NCI-H1694 treated with DMSO at 0.1 percent for 48 hours (cell line): ENCODE results near the gene DPYD.
"Not testable (repeated sequence)": the region's sequence is repeated elsewhere in the genome, so short reads cannot be mapped to it uniquely, and the experiment has no call there.

Experiments
- DNase-seq: peaks from one replicate; lab custom pipeline; 2025; lab: John Stamatoyannopoulos, UW

Gene DPYD

DNA sequence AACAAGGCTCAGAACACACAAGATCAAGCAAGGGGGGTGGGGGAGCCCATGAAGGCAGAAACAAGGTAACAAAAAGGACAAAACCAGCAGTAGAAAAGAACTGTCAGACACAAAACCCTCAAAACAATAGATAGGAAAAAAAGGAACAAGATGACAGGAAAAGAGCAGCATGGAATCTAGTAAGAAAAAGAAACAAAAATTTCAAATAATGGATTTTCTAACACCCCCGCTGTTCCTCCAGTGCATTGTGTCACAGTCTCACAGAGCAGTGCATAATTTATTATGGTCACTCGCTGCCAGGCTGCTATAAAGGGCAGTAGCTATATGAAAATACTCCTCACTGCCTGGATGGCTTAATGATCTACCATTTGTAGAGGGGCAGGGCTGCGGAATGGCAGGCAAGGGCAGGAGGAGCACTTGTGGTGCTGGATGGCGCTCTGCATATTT is 567.9 kb downstream of the DPYD start:
- DNase-seq, result no peak

DNA sequence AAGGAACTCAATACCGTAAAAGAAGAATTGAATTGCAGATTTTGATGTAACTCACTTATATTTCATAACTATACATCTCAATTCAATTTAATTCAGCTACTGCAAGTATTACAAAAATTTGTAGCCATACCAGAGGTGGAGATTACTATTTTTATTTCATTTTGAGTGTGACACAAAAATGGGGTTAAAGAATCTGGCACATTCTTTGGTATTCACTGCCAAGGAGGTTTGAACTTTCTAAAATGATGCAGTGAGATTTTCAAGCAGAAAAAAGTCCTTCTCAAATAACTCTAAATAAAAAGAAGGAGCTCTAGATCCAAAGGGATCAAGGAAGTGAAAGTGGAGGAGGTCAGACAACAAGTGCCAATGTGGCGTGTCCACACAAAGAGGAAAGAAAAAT is 569.0 kb downstream of the DPYD start:
- no peak for DNase-seq

DNA sequence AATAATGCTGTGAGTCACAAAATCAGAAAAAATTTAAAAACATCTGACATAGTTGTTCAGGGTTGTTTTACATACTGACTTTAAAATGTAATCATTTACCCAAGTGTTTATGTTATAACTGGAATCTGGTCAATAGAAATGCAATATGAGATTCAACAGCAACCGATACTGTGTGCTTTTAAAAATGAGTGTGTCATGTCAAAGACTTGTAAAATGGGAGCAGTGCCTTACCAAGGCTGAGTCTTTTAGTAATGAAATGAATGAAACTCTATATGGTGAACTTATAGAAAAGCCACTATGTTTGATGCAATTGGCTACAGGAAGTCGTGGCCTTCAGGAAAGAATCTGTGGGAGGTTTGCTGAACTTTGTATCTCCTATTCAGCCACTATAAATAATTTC is 570.2 kb downstream of the DPYD start:
- no peak for DNase-seq

DNA sequence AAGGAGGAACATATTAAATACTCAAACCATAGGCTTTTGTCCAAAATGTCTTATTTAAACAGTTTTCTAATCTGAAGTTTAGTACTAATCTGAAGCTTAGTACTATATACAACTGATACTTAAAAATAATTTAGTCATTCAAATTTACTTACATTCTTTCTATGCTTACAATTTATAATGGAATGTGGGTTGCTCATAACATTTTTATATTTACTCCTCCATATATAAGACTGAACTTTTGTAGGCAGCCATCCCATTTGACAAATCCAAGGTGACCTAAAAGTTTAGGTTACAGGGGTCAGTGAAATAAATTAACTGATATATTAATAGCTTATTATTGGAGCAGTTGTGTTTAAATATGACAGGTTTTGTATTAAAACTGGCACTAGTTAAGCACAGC is 570.6 kb downstream of the DPYD start:
- no peak for DNase-seq

DNA sequence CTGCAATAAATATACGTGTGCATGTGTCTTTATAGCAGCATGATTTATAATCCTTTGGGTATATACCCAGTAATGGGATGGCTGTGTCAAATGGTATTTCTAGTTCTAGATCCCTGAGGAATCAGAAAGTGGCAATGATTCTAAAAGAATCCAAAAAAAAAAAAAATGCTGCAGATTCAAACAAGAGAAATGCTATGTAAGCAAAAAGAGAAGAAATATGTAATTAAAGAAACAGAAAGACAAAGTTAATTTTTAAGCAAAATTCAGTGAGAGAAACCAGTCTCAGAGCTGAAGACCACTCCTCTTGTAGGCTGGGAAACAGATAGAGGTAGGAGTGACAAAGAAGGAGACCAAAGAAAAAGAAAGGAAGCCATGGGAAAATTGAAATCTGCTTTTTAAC is 571.0 kb downstream of the DPYD start:
- DNase-seq, result not testable (repeated sequence)

DNA sequence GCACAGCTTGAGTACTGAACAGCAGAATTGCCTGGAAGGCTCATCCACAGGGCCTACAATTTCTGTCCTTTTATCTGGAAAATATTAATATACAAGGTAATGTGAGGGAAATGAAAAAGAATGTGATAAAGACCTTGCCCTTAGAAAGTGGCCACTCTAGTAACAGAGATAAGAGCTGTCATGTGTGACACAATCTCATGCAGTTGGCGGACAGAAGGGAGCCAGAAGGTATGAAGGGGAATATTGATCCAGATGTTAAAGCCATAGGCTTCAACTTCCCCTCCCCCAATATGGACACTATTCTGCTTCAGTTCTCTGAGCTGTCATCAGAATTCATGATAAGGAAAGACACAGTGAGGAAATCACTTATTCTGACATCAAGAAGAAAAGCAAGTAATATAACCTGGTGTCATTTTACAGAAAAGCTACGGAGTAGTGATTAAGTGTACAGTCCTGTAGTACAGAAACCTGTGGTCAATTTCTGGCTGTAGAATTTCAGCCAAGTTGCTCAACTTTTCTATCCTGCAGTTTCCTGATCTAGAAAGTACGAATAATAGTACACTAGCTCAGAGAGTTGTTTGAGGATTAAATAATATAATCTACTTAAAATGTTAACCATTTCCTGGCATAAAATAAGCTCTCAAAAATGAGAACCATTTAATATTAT is 572.1 kb downstream of the DPYD start:
- no peak for DNase-seq

DNA sequence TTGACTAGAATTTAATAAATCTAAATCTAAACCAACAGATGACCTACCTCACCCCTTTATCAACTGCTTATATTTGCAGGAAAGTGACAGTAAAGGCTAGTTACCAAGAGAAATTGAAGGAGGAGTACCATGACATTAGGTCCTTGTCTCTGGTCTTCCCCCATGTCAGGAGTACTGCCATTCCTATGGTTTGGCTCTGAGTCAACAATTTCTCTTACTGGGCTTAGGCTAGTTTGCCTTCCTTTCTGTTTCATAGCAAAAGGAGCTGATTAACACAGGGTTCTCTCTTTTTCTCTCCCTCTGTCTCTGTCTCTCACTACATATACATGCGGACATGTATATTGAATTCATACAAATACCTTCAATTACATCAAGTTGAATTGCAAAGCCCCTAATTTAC is 579.9 kb downstream of the DPYD start:
- DNase-seq, result no peak

DNA sequence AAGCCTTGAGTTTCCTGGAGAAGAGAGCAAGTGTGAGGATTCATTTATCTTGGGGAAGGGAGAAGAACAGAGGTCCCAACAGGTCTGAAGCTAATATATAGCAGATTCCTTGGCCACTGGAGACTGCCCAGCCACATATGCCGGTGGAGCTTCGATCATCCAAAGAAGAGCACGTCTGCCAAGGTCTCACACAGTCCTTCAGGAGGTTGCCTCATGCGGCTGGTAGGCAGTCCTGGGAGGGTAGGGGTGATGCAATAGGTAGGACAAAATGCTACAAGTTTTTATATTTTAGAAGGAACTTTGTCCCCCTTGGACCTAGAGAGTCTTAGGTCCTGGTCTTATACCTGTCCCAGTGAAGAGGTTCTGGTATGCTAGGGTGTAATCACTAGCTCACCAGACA is 582.5 kb downstream of the DPYD start:
- no peak for DNase-seq

DNA sequence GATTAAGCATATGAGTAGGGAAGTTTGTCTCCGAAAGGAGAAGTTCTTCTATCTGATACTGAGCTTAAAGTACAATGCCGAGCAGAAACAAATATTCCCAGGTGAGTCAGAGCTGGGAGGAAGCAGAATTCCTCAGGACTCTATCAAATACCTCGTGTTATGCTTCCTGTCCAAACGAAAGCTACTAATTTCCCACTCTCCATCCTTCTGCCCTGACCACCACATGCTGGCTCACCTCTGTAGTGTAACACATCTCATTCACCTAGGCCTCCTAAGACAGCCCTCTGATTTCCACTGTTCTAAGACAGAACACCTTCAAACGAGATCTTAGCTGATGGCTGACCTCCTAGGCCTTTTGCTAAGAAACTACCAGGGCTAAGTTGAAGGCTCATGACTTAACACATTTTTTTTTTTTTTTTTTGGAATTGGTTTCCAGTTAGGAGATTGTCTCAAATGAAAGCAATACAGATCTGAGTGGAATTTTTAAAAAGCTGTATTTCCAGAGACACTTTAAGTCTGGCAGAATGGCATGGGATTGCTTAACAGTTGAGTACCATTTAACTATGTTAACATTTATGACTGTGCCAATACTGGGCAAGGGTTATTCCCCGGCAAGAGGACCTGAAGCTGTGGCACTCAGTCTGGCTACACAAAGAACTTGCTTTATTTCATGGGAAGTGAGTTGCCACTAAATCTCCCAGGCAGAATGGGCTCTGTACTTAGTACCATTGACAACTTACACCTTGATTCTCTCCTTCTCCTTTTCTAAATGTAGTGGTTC is 583.4 kb downstream of the DPYD start:
- DNase-seq, result no peak

DNA sequence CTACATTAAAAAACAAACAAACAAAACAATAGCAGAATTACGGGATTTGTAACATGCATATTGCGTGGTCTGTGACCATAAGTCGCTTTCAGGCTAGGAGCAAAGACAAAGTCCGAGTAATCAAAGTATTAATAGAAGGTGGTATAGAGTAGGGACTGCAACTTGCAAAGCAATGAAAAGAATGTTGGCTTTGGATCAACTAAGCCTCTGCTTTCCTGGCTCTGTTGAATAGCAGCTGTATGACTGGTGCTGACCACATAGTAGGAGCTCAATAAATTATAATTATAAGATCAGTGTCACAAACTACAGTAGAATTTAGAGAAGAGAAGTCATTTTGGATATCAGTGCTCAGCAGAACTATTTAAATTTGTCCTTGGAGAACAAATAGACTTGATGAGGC is 586.4 kb downstream of the DPYD start:
- no peak for DNase-seq

DNA sequence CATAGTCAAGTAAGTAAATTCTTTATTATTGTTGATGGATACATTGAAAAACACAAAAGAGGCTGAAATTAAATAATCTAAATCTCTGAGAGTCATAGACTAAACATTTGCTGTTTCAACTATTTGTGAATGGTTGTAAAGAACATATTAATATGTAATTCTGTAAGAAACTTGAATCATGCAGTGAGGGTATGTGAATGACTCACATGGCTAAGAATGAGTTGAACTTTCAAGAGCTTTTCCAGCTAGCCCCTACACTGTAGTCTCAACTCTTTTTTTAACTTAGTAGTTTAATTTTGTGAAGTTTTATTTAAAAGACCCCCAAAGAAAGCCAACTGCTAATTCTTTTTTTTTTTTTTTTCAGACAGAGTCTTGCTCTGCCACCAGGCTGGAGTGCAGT is 588.1 kb downstream of the DPYD start:
- DNase-seq, result no peak

DNA sequence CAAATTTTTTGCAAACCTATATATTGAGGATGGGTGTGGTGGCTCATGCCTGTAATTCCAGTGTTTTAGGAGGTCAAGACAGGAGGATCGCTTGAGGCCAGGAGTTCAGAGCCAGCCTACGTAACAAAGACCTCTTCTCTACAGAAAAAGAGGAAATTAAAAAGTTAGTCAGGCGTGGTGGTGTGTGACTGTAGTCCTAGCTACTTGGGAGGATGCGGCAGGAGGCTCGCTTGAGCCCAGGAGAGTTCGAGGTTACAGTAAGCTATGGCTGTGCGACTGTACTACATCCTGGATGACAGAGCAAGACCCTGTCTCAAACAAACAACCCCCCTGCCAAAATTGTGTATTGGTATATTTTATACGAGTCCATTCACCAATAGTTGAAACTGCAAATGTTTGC is 589.7 kb downstream of the DPYD start:
- no peak for DNase-seq

DNA sequence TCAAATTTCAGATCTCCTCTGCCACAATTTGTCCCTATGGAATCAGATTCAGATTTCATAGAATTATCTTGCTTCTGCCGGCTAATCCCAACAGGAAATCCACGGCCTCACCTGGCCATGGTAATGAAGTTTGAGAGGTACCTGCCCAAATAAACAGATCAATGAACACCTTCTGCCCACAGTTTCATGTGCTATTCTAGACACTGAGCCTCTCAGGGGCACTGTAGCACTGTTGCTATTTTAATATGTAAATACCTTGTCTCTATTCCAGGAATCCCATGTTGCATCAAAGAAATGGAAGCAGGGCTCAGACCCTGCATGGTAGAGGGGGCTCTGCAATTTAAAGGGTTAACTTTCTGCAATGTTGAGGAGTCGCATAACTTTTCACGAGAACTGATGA is 606.1 kb downstream of the DPYD start:
- no peak for DNase-seq

DNA sequence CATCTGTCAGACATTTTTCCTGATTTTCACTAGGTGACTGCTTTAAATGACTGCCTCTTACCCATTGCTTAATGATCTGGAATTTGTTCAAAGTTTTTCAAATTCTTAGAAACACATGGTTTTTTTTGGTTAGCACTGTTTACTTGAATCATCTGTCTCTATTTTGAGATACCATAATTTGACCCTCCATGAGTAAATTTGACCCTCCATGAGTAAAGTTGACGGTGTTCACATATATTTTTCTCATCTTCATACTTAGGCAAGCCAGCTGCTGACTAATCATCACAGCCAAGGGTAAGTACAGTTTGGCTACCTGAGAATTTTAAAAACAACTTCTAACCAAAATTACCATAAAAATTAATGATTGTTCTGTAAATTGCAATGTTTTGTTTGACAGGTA is 612.7 kb downstream of the DPYD start:
- no peak for DNase-seq

DNA sequence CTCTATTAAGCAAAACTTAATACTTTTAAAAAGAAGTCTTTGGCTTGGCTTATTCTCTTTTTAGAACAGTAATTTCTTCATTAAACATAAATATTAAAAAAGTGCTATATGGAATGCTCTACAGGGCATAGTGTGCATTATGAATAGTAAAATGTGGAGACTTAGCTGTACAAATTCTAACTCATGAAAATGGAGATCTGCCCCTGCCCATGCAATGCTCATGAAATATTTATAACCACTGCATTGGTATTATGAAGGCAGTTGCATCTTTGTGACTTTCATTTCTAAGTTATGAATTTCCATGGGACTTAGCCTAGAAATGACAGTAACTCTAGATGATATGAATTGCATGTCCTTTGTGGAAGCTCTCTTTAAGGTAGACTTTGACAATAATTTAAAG is 613.3 kb downstream of the DPYD start:
- no peak for DNase-seq

DNA sequence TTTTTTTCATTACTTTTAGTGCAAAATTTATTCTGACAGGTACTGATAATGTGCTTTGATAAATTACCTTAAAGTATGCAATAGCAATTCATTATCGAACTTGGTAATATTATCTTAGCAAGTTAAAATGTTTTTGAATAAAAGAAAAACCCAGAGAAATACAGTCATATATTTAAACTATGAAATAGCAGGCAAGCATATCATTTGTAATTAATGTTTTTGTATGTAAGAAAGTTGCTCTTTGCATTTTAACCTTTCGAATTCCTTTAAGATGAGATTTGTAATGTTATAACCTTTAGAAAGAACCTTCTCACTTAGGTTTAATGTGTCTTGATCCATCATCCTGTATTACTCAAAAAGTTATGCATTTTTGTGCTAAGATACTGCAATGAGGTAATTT is 613.7 kb downstream of the DPYD start:
- DNase-seq, result no peak

DNA sequence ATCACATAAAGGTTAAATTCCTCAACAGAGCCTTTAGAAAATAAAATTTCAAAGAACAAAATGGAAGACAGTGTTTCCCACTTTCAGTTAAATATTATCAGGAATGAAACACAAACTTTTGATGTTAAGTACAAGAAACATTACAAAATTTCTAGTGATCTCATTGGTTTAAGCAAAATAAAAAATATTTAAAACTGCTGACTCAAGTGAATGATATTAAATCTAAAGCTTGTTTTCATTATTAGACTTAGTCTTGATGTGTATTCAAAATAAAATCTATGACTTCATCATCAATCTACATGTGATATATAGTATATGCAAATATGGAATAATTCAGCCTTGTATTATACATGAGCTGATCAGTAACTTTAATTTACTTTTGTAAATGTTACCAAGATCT is 614.3 kb downstream of the DPYD start:
- DNase-seq, result no peak

DNA sequence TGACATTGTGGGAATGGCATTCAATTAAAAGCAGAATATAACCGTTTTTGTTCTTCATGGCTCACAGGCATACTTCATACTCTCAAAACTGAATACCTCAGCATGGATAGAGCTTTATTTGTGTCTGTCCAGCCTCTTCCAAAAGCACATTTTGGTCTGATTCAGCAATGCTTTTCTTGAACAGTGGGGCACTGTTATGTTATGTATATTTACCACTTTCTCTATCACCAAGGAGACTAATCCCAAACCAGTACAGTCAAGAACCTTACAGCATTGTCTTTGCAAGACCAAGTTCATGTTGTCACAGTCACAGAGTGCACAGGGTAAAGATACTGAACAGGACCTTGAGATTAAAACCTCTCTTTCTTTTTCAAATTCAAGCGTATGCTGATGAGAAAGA is 616.5 kb downstream of the DPYD start:
- DNase-seq, result no peak

DNA sequence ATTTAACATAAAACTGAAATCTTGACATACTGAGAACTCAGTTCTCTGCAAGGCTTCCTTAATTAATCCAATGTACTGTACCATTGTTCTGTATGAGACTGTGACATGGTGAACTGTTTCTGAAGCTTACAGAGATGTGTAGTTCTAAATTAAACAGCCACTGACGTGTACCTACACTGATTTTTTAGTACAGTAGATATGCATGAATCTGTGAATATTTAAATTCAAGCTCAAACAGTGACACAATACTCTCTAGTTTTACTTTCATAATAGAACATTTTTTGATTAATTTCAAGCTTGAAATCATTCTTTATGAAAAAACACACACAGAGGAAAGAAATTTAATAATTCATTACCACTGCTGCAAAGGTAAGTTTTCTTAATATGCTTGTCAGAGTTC is 621.9 kb downstream of the DPYD start:
- DNase-seq, result no peak

DNA sequence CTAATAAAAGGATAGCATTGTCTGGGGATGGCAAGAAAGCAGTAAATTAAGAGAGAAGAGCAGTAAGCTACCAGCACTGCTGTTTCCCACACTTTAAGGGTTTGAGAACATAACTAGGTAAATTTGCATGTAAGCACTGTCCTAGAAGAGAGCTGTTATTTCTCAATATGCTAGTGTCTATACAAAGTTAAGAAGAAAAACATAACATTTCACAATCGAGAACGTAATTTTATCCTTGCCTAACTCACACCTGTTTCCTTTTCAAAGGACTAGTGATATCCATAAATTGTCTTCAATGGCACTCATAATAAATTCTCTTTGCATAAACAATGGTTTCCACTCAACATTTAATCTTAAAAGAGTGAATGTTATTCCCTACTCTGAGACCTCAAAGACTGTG is 623.2 kb downstream of the DPYD start:
- DNase-seq, result no peak

DNA sequence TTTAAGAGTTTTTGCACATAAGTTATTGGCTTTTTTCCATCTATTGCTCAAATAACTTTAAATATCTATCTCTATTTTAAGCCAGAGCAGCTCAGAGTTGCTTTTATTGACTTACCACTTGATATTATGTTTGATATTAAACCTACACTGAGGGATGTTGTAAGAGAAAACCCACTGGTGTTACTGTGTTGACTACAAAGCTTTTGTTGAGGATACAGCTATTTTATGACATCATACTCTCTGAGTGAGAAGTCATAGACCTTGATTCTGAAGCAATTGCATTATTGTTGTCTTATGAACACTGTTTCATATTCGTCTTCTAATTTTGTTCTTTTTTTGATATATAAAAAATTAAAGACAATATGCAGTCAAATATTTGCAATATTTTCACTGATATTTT is 638.9 kb downstream of the DPYD start:
- no peak for DNase-seq

DNA sequence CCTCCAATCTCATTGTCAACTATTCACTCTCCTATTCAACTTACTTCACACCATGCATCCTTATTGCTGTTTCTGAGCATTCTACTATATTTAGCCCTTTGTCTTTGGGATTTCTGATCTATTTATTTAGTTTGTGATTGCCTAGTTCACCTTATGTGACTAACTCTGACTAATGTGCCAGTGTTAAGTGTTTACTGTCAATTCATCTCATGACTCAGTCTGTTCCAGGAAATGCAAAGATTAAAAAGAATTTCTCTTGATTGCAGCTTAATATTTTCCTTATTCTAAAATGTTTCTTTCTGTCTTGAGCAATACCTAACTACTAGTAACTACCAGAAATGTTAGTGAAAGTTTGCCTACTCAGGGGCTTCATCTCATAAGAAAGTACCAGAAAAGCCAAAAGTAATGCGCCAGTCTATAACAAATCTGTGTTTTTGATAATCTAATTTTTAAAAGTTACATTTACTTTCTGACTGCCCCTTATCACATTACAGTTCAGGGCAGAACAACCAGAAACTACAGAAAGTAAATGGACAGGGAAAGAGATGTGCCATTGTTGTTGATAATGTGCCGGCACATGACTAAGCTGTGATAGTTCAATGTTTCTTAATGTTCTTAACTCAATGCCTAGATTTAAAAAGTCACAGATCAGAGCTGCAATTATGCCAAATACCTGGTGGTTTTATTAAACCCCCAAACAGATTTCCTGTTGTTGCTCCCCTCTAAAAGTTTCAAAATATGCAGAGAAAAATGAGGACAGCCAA is 642.8 kb downstream of the DPYD start:
- no peak for DNase-seq
